Activated B cell treated with CpG ODN at 0.5 μM for 24 hours (primary cell): ENCODE measurements around the gene CCDC85B. TPM values are rescaled to one million over a fixed set of nuclear protein-coding genes. Genes with fewer than 3 reads are reported as not detected.

Experiments
- ATAC-seq: fragments of 200-7000 bp; cut with Tn5 transposase; one replicate; pipeline ENCODE4 v1.10.0; 2021; ENCODE audit warnings: low read depth, mild to moderate bottlenecking, moderate library complexity
- CTCF ChIA-PET: fragments of 350-600 bp; sonication (Branson Sonifier 250); formaldehyde crosslinking; loops from one replicate; lab custom pipeline; 2021; ENCODE audit warnings: antibody characterized with exemption; lab: Charles Lee
- POLR2A ChIA-PET: fragments of 350-600 bp; sonication (Branson Sonifier 250); formaldehyde crosslinking; loops from one replicate; lab custom pipeline; 2021; ENCODE audit warnings: antibody characterized with exemption; lab: Charles Lee
- DNase-seq: peaks from one replicate; pipeline ENCODE4 v3.0.0; 2022
- H3K27ac Mint-ChIP-seq: one replicate; pipeline ENCODE4 v1.8.0; 2020; ENCODE audit warnings: mixed read lengths
- H3K27me3 Mint-ChIP-seq: one replicate; pipeline ENCODE4 v1.8.0; 2021; ENCODE audit warnings: mixed read lengths
- H3K36me3 Mint-ChIP-seq: one replicate; pipeline ENCODE4 v1.8.0; 2021; ENCODE audit warnings: low read depth, mixed read lengths
- H3K4me1 Mint-ChIP-seq: one replicate; pipeline ENCODE4 v1.8.0; 2021; ENCODE audit warnings: mixed read lengths
- H3K4me3 Mint-ChIP-seq: one replicate; pipeline ENCODE4 v1.8.0; 2020; ENCODE audit warnings: mild to moderate bottlenecking, mixed read lengths
- H3K9me3 Mint-ChIP-seq: one replicate; pipeline ENCODE4 v1.8.0; 2020; ENCODE audit warnings: mixed read lengths
- intact Hi-C: fragments of 100-400 bp; cut with micrococcal nuclease; formaldehyde crosslinking; loops from one replicate; pipeline ENCODE4 v1.15.1; 2024
- total RNA-seq: library from RNA; stranded (reverse); gene quantifications from 2 replicates; pipeline ENCODE4 v1.2.3, GENCODE V29; 2022
- TF ChIP-seq, protein P1 (sequence below): fragments of 200-600 bp; IDR thresholded peaks from one replicate; pipeline ENCODE4 v1.8.0; 2022; ENCODE audit warnings: antibody characterized with exemption, mild to moderate bottlenecking

CCDC85B gene
- total RNA-seq, 1 donor from 2014 or later, result 21.6 TPM

GRCh38 chr11:65851083-65851579 is 39.3 kb upstream of the CCDC85B start:
- TF ChIP-seq, protein P1, sequence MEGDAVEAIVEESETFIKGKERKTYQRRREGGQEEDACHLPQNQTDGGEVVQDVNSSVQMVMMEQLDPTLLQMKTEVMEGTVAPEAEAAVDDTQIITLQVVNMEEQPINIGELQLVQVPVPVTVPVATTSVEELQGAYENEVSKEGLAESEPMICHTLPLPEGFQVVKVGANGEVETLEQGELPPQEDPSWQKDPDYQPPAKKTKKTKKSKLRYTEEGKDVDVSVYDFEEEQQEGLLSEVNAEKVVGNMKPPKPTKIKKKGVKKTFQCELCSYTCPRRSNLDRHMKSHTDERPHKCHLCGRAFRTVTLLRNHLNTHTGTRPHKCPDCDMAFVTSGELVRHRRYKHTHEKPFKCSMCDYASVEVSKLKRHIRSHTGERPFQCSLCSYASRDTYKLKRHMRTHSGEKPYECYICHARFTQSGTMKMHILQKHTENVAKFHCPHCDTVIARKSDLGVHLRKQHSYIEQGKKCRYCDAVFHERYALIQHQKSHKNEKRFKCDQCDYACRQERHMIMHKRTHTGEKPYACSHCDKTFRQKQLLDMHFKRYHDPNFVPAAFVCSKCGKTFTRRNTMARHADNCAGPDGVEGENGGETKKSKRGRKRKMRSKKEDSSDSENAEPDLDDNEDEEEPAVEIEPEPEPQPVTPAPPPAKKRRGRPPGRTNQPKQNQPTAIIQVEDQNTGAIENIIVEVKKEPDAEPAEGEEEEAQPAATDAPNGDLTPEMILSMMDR, result no peak
- Mint-ChIP-seq H3K36me3 (peaks cover 51% of the 10 kb centered on the region), H3K4me3 (no peak overlapping the region), H3K27me3 (no peaks in the 10 kb centered on the region), H3K27ac (no peak overlapping the region), H3K4me1 (peaks cover 30% of the 10 kb centered on the region), H3K9me3 (no peaks in the 10 kb centered on the region)
- intact Hi-C loops, result no loop called here
- ChIA-PET CTCF (interaction anchor here (1.2 to 1.4 kb wide), 2 partner anchors 9 to 24 kb away, joined by 3 to 5 read pairs; partner anchors contain the start of gene MUS81), POLR2A (interaction anchor here (0.7 to 4.2 kb wide), 7 partner anchors 8 to 319 kb away, joined by 3 to 26 read pairs (median 5); partner anchors contain the start of genes CFL1, MUS81, RELA and SNX32)
- DNase-seq (no peak), ATAC-seq (peak; percentile 25)

DNA sequence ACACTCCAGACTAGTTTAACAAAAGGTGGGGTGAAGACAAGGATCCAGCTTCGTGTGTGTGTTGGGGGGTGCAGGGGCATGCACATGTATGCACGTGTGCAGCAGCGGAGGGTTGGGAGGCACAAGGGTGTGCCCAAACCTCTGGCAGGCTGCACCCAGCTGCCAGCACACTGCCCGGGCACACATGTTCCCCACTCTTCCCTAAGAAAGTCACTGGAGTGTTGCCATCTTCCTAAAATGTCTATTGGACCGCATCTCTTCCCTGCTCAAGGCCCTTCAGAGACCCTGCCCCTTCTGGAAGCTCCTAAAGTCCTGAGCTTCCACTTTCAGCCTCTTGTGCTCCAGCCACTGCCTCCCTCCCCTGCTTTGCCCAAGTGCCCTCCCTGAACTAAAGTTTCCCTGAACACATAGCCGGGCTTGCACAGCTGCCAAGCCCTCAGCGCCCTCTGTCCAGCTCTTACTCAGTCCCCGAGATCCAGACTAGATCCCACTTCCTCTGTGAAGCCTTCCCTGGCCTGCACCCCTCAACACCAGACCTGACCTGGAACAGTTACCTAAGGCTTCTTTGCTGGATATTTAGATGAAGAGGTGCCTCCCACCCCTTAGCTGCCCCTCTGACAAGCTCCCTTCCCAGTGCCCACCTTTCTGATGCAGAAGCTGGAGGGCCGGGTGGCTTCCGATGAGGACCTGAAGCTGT is 38.5 kb upstream of the CCDC85B start:
- Mint-ChIP-seq H3K27me3 (no peaks in the 10 kb centered on the region), H3K36me3 (peaks cover 59% of the 10 kb centered on the region), H3K4me1 (peaks cover 38% of the 10 kb centered on the region), H3K4me3 (no peak overlapping the region), H3K27ac (peak overlapping the region; percentile 59), H3K9me3 (no peaks in the 10 kb centered on the region)
- CTCF ChIA-PET, result interaction anchor here (1.2 to 1.4 kb wide), 4 partner anchors 8 to 140 kb away, joined by 3 to 6 read pairs (median 4); partner anchors contain the start of genes KAT5 and MUS81
- ATAC-seq, result no peak
- TF ChIP-seq, protein P1, result no peak
- no peak for DNase-seq
- intact Hi-C loops, result no loop called here
- POLR2A ChIA-PET, result interaction anchor here (0.5 to 4.2 kb wide), 12 partner anchors 8 to 350 kb away, joined by 3 to 26 read pairs (median 4); partner anchors contain the start of genes CCDC85B, CFL1, MUS81 and RELA

GRCh38 chr11:65852508-65853245 is 37.8 kb upstream of the CCDC85B start:
- no peak for ATAC-seq
- intact Hi-C loops, result no loop called here
- no peak for DNase-seq
- H3K9me3 Mint-ChIP-seq, result no peaks in the 10 kb centered on the region
- CTCF ChIA-PET, result interaction anchor here (0.7 to 1.4 kb wide), 4 partner anchors 25 to 141 kb away, joined by 3 to 6 read pairs (median 3); partner anchors contain the start of gene KAT5
- TF ChIP-seq, protein P1, result no peak
- no peaks in the 10 kb centered on the region for H3K27me3 Mint-ChIP-seq
- no peak overlapping the region for H3K27ac Mint-ChIP-seq
- peaks cover 38% of the 10 kb centered on the region for H3K4me1 Mint-ChIP-seq
- POLR2A ChIA-PET, result interaction anchor here (0.5 to 2.8 kb wide), 11 partner anchors 9 to 516 kb away, joined by 3 to 13 read pairs (median 4); partner anchors contain the start of genes CCDC85B, RELA and SNX32
- no peak overlapping the region for H3K4me3 Mint-ChIP-seq
- H3K36me3 Mint-ChIP-seq, result peaks cover 60% of the 10 kb centered on the region

DNA sequence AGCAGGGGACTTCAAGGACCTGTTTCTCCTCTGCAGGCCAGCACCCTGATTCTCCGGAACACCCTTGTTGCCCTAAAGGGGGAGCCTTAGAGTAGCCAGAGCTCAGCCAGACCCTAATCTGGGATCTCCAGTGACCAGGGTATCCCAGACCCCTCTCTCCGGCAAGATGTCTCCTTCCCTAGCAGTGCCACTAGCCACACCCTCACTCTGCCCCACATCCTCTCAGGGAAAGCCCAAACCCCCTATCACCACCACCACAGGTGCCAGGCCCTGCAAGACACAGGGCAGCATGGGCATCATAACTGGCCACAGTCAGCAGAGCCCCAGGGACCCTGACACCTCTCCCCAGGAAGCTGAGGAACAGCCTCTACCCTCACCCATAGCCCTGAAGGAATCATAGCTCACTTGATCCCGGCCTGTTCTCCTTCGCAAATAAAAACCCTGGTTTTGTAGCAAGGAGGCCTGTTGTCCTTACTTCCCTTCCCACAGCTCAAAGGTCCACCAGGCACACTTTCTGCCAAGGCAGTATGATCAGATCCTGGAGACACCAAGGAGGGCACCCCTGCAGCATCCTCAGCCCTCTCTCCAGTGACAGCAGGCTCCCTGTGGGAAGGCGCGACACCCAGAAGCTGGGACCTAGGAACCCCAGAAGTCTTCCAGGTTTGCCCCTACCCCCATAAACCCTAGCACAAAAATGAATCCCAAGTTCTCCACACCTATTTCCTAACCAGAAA is 37.1 kb upstream of the CCDC85B start:
- no peaks in the 10 kb centered on the region for H3K27me3 Mint-ChIP-seq
- no peak overlapping the region for H3K4me3 Mint-ChIP-seq
- ChIA-PET CTCF (interaction anchor here (0.7 to 1.4 kb wide), 3 partner anchors 26 to 141 kb away, joined by 3 to 6 read pairs (median 3); partner anchors contain the start of gene KAT5), POLR2A (interaction anchor here (0.5 to 2.8 kb wide), 7 partner anchors 20 to 517 kb away, joined by 3 to 13 read pairs (median 4); partner anchors contain the start of genes CCDC85B and SNX32)
- TF ChIP-seq, protein P1, result no peak
- H3K9me3 Mint-ChIP-seq, result no peaks in the 10 kb centered on the region
- H3K4me1 Mint-ChIP-seq, result peaks cover 41% of the 10 kb centered on the region
- H3K27ac Mint-ChIP-seq, result peak overlapping the region; percentile 12
- H3K36me3 Mint-ChIP-seq, result peaks cover 62% of the 10 kb centered on the region
- DNase-seq (no peak), ATAC-seq (no peak)
- intact Hi-C loops, result no loop called here
